Stimulated activated CD8-positive, alpha-beta memory T cell treated with anti-CD3 and anti-CD28 coated beads, Interleukin-2, amount 100 ng/mL, for 48 hours (primary cell): Measurements from ENCODE around the gene BLACAT1.
A peak's percentile ranks its signal among the peaks of the same experiment; 100 is the strongest.

Source experiments
- DNase-seq, 2 donors: peaks; one replicate each; pipeline ENCODE4 v3.0.0-alpha.2; 2020; ENCODE audit warnings: low read depth in 2 of 2

Gene BLACAT1

DNA sequence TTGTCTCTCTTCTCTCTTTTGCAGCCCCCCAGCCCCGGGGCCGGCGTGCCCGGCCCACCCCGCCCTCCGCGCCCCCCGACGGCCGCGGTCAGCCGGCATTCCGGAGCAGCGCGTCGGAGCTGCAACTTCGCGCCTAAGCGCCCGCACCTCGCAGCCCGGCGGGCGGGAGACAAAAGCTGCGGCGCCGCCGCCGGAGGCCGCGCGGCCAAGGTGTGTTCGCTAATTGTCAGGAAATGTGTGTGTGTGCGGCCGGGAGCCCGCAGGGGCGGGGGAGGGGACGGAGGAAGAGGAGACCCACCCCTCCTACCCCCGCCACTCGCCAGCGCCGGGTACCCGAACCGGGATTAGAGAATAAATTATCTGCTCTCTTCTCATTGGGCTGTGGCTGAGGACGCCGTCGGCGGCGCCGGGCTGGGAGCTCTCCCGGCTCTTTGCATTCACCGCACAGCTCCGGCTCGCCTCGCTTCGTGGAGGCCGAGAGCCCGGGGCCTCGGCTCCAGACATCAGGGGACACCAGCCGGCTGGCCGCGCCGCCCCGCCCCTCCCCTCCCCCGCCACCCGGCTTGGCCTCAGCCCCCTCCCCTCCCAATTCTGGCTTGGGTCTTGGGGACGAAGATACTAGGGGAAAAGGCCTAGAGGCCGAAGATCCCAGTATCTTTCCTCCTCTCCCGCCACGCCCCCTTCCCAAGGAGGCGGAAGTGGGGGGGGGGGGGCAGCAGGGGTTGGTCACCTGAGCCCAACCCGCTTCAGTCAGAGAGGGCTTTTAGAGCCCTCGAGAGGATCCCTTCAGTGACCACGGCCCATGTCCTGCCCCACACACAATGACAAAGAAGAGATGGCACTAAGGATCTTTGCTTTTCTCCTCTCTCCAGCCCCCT, 1.3 kb upstream of the BLACAT1 start:
- no peak for DNase-seq

GRCh38 chr1:205456383-205456867, 580 bp upstream of the BLACAT1 start:
- no peak for DNase-seq

DNA sequence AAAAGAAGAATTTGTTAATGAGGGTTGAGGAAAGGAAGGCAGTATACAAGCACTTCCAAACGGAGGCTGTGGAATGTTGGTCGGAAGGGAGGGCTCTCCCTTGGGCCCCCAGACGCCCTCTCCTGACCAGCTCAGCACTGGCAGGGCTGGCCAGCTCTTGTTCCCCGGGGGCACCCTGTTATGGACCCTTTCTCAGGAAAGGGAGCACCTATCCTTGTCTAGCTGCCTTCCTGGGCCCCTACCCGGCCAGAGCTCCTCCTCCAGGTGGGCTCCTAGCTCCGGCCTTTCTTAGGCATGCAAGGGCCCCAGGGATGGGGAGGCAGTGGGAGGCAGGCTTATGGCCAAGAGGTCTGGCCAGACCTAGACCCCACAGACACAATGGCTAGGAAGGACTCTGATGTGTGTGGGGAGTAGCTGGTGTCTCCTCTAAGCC, 926 bp downstream of the BLACAT1 start:
- DNase-seq, result no peak

GRCh38 chr1:205453466-205453865, 2.4 kb downstream of the BLACAT1 start:
- DNase-seq, result no peak

DNA sequence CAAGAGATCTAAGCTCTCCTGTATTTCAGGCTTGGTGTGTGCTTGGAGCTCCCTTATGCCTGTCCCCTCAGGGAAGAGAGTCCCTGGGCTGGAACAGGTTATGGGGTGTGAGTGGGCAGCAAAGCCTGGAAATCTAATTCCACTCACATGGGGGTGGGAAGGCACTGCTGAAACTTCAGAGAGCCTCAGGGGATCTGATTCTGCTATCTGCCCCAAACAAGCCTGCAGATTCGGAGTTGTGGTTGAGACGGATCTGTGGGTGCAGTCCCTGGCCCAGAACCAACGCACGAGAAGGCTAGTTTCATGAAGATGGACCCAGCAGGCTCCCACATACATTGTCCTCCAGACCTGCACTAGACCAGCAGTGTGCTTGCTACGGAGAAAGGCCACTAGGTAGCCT, 2.9 kb downstream of the BLACAT1 start:
- no peak for DNase-seq

DNA sequence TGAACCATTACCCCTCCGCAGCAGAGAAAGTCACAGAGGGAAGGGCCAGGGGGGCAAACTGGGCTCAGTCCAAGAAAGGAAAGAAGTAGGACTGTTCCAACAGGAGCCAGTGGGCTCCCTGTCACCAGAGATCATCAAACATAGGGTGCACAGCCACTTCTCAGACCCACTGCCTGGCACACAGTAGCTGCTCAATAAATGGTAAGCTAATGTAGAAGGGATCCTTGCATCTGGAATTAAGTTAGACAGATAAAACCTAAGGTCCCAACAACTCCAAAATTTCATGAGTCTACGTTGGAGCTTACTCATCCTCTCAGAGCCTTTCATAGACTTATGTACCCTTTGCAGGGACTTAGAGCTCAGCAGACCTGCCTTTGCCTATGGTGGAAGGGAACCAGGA, 3.5 kb downstream of the BLACAT1 start:
- DNase-seq, result no peak

GRCh38 chr1:205451759-205452164, 4.1 kb downstream of the BLACAT1 start:
- DNase-seq, result no peak

- no peak for DNase-seq
Measured at GRCh38 chr1:205451202-205451601, 4.6 kb downstream of the BLACAT1 start.

DNA sequence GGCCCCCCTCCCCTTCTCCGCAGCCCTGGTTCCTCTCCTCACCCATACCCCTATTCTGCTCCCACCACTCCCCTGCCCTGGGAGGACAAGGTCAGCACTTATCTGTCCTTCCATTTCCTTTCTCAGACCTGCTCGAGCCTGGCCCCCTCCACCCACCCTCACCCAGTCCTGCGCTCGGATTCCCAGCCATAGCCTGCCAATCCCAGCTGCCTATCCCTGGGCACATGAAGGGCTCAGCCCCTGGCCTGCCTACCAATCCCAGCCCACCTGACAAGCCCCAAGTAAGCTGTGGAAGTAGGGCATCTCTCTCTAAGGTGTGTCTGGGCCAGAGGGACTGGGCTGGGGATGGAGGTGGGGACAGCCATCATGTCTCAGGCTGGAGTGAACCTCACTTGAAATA, 5.4 kb downstream of the BLACAT1 start:
- no peak for DNase-seq

GRCh38 chr1:205449750-205450443, 5.9 kb downstream of the BLACAT1 start:
- peak; percentile 28 to 38 for DNase-seq

- no peak for DNase-seq
Measured at GRCh38 chr1:205449254-205449749, 6.5 kb downstream of the BLACAT1 start.

- DNase-seq, result no peak
Measured at GRCh38 chr1:205448540-205449253, 7.1 kb downstream of the BLACAT1 start.

DNA sequence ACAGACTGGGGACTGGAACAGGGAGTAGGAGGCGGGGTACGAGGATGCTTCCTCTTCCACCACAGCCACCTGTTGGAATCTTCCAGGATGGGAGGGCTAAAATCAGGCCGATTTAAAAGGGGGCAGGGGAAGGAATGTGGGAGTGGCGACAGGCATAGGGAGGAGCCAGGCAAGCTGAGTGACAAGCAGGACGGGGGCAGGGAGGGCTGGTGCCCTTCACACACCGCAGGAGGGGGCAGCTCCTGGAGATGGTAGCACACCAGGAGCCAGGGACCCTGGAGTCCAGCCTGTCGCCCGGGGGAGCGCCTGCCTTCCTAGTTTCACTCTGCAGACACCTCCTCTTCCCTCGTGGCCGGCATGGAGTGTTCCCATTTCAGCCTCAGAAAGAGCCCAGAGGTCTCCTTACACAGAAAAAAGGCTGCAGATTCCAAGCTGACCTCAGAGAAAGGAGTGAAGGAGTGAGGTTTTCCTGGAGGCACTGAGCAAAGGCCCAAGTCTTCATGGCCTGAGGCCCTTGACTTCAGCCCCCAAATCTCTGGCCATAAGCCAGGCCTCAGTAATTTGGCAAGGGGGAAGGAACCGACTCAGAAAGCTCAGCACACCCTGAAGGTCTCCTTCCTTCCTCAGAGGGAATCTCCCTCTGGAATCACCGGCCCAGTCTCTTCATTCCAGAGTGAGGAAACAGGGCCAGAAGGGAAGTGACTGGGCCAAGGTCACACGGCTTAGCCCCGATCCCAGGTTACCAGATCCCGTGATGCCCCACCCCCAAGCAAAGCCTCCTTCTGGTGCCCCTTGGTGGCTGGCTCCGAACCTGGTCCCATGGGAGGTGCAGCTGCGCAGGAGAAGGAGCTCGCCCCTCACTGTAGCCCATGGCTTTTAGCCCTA, 8.1 kb downstream of the BLACAT1 start:
- no peak for DNase-seq

DNA sequence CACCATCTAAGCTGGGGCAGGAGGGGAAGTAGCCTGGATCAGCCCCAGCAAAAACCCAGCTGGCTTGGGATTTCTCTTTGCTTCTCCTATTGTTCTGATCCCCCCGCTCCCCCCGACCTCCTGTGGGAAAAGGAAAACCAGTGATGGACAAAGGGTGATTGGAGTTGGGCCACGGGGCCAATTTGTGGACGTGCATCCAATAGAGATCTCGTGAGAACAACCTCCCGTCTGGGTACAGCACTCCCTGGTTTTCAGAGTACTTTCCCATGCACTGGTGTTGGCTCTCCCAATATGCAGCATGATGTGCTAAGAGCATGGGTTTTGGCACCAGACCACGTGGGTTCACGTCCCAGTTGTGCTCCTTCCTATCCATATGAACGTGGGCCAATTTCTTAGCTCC, 9.0 kb downstream of the BLACAT1 start:
- no peak for DNase-seq

- DNase-seq, result no peak
Measured at GRCh38 chr1:205445646-205445935, 10.3 kb downstream of the BLACAT1 start.

DNA sequence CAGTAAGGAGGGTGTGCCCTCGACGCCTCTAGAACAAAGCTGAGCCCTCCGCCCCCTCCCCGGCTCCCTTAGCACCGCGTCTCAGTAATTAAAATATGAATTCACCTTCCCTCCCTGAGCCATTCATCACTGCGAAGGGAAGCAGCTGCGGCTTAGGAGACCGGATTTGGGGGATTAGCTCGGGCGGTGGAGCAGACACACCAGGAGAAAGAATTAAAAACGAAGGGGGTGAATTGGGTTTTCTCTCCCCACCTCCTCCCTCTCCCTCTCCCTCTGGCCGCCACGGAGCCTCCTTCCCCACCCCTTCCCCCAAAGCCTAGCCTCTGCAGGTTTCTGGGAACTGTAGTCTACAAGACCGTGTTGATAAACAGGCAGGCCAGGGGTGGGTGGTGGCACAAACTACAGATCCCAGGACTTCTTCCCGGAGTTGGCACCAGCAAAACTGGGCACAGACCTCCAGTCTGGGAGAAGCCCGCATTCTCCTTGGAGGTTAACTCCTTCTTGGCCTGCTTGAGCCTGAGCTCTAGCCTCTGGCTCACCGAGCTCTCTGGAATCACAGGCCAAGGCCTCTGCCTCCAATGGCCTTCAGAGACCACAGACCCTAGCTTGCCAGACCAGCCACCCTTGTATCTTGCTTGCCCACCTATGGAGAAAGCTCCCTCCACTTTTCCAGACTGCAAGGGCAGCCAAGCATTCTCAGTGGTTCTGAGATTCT, 10.8 kb downstream of the BLACAT1 start:
- DNase-seq, result no peak

DNA sequence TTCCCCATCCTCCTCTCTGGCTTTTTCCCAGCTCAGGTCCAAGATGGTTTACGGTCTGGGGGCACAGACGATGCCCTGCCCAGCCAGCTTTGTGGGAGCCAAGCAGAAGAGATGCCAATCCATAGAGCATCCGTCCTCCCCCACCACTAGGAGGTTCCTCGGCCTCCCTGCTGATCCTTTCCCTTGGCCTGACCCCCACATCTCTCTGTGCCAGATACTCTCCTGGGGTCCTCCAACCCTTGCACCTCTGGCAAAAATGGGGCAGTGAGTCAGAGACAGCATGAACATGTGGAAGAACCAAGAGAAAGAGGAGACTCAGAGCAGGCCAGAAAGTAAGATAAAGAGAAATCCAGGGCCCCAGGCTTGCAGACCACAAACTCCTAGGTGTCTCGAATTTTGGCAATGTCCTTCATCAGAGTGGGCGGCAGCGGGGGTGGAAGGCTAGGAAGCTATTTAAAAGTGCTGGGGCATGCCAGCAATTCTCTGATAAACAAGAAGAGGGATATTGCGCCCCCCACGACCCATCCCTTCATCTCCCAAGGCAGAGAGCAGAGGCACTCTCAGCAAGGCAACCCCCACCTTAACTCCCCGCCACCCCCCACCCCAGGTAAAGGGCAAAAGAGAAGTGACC, 11.4 kb downstream of the BLACAT1 start:
- DNase-seq, result no peak

DNA sequence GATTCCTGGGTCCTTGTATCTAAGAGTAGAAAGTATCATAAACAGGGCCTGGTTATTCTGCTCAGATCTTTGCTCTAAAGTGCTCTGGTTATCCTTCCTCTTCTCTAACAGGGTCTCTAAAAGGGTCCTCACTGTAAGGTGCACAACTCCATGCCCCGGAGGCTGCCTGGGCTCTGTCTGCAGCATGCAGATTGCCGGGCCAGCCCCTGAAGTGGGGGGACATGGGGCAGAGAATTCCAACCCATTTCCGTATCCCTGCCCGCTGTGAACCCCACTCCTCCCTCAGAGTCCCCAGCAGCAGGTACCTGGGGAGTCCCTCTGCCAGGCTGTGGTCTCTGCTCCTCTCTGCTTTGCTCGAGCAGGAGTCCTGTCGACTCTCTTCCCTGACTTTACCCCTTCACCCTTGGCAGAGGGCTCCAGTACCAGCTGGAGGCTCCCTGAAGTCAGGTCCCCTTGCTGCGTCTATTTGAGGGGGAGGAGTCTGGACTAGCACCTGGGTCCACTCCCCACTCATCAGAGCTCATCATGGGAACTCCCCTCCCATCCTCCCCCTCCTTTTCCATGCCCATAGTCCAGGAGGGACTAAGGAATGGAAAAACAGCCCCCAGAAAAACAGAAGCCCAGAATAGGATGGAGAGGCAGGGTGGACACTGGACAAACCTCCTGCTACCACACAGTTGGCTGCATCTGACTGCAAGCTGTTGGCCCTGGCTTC, 12.1 kb downstream of the BLACAT1 start:
- no peak for DNase-seq

DNA sequence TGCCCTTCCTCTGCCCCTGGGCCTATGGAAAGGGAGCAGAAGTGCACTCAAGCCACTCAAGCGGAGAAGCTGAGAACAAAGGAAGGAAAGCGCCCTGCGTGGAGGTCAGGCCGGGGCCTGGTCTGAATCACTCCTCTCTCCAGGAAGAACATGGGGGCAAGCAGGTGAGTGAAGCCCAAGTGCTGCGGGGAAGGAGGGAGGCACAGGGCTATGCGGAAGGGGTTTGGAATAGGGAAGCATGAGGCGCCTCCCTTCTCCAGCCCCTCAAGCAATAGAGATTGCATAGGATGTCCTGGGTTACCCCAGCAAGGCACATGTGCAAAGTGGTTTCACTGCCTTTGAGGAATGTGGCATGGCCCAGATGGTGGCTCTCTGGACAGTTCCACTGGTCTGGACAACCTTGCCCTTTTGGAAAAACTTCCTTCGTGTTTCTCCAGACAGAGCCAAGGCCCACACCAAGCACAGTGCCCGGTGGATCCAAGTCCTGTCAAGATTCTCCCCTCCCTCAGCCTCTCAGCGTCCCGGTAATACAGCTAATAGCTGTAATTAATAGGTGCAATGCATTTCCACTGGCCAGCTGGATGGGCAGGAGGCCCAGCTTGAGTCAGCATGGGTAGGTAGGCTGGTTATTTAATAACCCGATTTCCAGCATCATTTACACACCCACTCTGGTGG, 13.7 kb downstream of the BLACAT1 start:
- no peak for DNase-seq
